Measurements from ENCODE around the gene BRCC3. TPM values are rescaled to one million over a fixed set of nuclear protein-coding genes. Genes with fewer than 3 reads are reported as not detected.

Gene BRCC3
- total and polyA plus RNA-seq, 10 of the 15 experiments (the other 5 are each of a cell fraction or from before 2014, with no cell fraction given): 15.5 to 57.5 (median 35.6) TPM

DNA sequence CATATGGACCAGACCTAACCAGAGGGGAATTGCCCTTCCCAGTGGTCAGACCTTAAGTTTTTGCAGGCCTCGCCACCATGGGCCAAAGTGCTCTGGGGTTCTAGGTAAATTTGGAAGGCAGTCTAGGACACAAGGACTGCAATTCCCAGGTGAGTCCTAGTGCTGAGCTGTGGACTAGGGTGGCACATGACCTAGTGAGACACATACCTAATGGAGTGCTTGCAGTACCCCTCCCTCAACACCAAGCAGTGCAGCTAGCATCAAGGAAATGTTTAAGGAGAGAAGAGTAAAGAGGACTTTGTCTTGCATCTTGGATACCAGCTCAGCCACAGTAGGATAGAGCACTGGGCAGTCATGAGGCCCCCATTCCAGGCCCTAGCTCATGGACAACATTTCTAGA is 60.8 kb downstream of the BRCC3 start:
- H2AFZ ChIP-seq (ENCODE audit: control insufficient read depth, low read depth, low read length): no peak overlapping the region
- BruUV-seq (replicated peaks): no TSS peak
- intact Hi-C loops (cut with micrococcal nuclease; ENCODE audit: unreplicated experiment) (no loop called here), in situ Hi-C loops (cut with MboI) (no loop called here)
- no peaks in the 10 kb centered on the region for H3K36me3 ChIP-seq (ENCODE audit: control insufficient read depth in 2 of 2, insufficient read depth in 2 of 2, low read length in 1 of 2)
- DNase-seq (ENCODE audit: low read depth, low spot score) (no peak), FAIRE-seq (no peak), ATAC-seq (peak; percentile 29; the same call in 1 of the 3 replicates)
- H3K27ac ChIP-seq (ENCODE audit: control insufficient read depth, insufficient read depth): no peak overlapping the region
- ChIA-PET SMC1A (ENCODE audit: uncharacterized antibody, unreplicated experiment) (interaction anchor here (0.6 to 1.9 kb wide), 2 partner anchors 11 to 335 kb away, joined by 5 read pairs; no protein-coding TSS in a partner anchor), RAD21 (ENCODE audit: unreplicated experiment) (no interaction called here), POLR2A (no interaction called here), CTCF (interaction anchor here (1.6 to 1.8 kb wide), 2 partner anchors 16 to 214 kb away, joined by 4 to 5 read pairs; no protein-coding TSS in a partner anchor)
- H3K4me2 ChIP-seq (ENCODE audit: control insufficient read depth, insufficient read depth): no peak overlapping the region
- H3K9me3 ChIP-seq (replicated peaks; ENCODE audit: control insufficient read depth, insufficient read depth, low read length): no peaks in the 10 kb centered on the region; the same call in 2 of the 3 replicates
- no peak overlapping the region for H3K4me3 ChIP-seq
- H3K79me2 ChIP-seq (ENCODE audit: control insufficient read depth, insufficient read depth, low read length): no peaks in the 10 kb centered on the region
- TF ChIP-seq CREM (IDR thresholded peaks at IDR 0.05; ENCODE audit: low read depth) (no peak), STAT1 (conservative IDR thresholded peaks at IDR 0.05) (no peak), ZZZ3 (IDR thresholded peaks at IDR 0.05; ENCODE audit: control insufficient read depth, insufficient read length, low read depth) (no peak), ZBED1 (IDR thresholded peaks at IDR 0.05; ENCODE audit: borderline replicate concordance) (no peak), SREBF1 (IDR thresholded peaks at IDR 0.05; ENCODE audit: low read length) (no peak), YBX1 (IDR thresholded peaks at IDR 0.05) (no peak), NFYB (IDR thresholded peaks at IDR 0.05; ENCODE audit: insufficient read depth, low read depth, low read length) (no peak)
- TF ChIP-seq, protein P1, sequence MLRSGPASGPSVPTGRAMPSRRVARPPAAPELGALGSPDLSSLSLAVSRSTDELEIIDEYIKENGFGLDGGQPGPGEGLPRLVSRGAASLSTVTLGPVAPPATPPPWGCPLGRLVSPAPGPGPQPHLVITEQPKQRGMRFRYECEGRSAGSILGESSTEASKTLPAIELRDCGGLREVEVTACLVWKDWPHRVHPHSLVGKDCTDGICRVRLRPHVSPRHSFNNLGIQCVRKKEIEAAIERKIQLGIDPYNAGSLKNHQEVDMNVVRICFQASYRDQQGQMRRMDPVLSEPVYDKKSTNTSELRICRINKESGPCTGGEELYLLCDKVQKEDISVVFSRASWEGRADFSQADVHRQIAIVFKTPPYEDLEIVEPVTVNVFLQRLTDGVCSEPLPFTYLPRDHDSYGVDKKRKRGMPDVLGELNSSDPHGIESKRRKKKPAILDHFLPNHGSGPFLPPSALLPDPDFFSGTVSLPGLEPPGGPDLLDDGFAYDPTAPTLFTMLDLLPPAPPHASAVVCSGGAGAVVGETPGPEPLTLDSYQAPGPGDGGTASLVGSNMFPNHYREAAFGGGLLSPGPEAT (IDR thresholded peaks at IDR 0.05; ENCODE audit: low read depth): no peak
- no peaks in the 10 kb centered on the region for H4K20me1 ChIP-seq (ENCODE audit: control insufficient read depth, insufficient read depth)
- WGBS (ENCODE audit: insufficient coverage, insufficient replicate concordance, low lambda C conversion rate, missing lambda C conversion rate): 44% methylated on average over 1 of the region's 1 CpG
- H3K4me1 ChIP-seq (ENCODE audit: control insufficient read depth, insufficient read depth, low read length): no peaks in the 10 kb centered on the region
- H3K27me3 ChIP-seq (replicated peaks in 1 of 2; ENCODE audit: control insufficient read depth in 2 of 2, insufficient read depth in 2 of 2, low read length in 1 of 2): no peaks in the 10 kb centered on the region
- H3K9ac ChIP-seq (ENCODE audit: control insufficient read depth, insufficient read depth, low read length): no peak overlapping the region
